Adrenal gland (tissue), 12 donors: ENCODE measurements around the gene RFX7. TPM values are rescaled to one million over a fixed set of nuclear protein-coding genes. Genes with fewer than 3 reads are reported as not detected.

Experiments
- DNase-seq, 7 donors: peaks; one replicate each; pipeline ENCODE4 v3.0.0-alpha.2; 2019 to 2020
- H3K27ac ChIP-seq, 5 donors: fragments of 200-600 bp; sonication (generic) in 4 of 5; 1 replicate in 3 of 5; 2 replicates in 2 of 5; pipeline versions ENCODE4 v1.5.1 to v1.8.0; 2016 to 2020; ENCODE audit warnings: mild to moderate bottlenecking in 1 of 5
- H3K27me3 ChIP-seq: fragments of 200-600 bp; 2 replicates; pipeline ENCODE4 v1.8.0; 2021
- H3K36me3 ChIP-seq, 2 donors: fragments of 200-600 bp; replicated peaks in 1 of 2; 1 replicate in 1 of 2; 2 replicates in 1 of 2; pipeline versions ENCODE4 v1.5.1 to v1.8.0; 2018 to 2022
- H3K4me1 ChIP-seq, 2 donors: fragments of 200-600 bp; replicated peaks in 1 of 2; 1 replicate in 1 of 2; 2 replicates in 1 of 2; pipeline versions ENCODE4 v1.5.1 to v1.8.0; 2018 to 2021
- H3K4me3 ChIP-seq, 4 donors: fragments of 200-600 bp; sonication (generic) in 3 of 4; one replicate each; pipeline ENCODE4 v1.5.1; 2016 to 2018
- H3K9me3 ChIP-seq, 3 donors: fragments of 200-600 bp; sonication (generic) in 1 of 3; replicated peaks in 1 of 3; 1 replicate in 2 of 3; 2 replicates in 1 of 3; pipeline versions ENCODE4 v1.5.1 to v1.8.0; 2016 to 2021
- POLR2A ChIP-seq, 2 donors: fragments of 450-650 bp; IDR thresholded peaks; one replicate each; pipeline ENCODE4 v1.6.1; 2017; ENCODE audit warnings: antibody characterized with exemption in 2 of 2, mild to moderate bottlenecking in 2 of 2, moderate library complexity in 1 of 2
- WGBS, 4 donors: extraction: QIAGEN DNeasy Blood & Tissue Kit in 2 of 4; methylation state at CpG; one replicate each; pipeline versions ENCODE4 v1.1.5 to v1.1.7; 2013 to 2017; 5-methylcytosine and 5-hydroxymethylcytosine counted together
- intact Hi-C, 2 donors: fragments of 100-400 bp; cut with DNase I; formaldehyde crosslinking; loops; one replicate each; pipeline versions ENCODE4 v1.14.1 to v1.15.0; 2022 to 2023
- polyA plus RNA-seq, 3 donors: library from polyadenylated mRNA; stranded (reverse); fragments of 200-250 nt in 2 of 3; fragments of 350-450 nt in 1 of 3; fragmentation: Illumina TruSeq in 1 of 3; extraction: RNeasy Lipid Tissue Mini Kit (QIAGEN cat#74804) in 1 of 3; gene quantifications; one replicate each; pipeline ENCODE4 v1.2.3, GENCODE V29; 2013 to 2014
- total RNA-seq, 9 donors: library from RNA; depleted of rRNA in 4 of 9; stranded (reverse); fragments of >200 nt in 4 of 9; fragments of 120-200 nt in 1 of 9; fragmentation: NEBNext Ultra II Directional in 1 of 9; extraction: Animal tissue kit (Norgen Biotek cat#: 25700) in 1 of 9; gene quantifications; one replicate each; pipeline versions ENCODE4 v1.1.0 to v1.2.4, GENCODE V29; 2013 to 2023
- TF ChIP-seq, protein P1 (sequence below), 6 experiments: fragments of 450-650 bp in 4 of 6; fragments of 200-600 bp in 2 of 6; sonication (generic) in 1 of 6; IDR thresholded peaks; 1 replicate in 5 of 6; 2 replicates in 1 of 6; pipeline versions ENCODE4 v1.5.1 to v1.8.0; 2016 to 2021; ENCODE audit warnings: antibody characterized with exemption in 6 of 6, mild to moderate bottlenecking in 2 of 6, moderate library complexity in 1 of 6
- donor health status: healthy with polysubstance abuse.
- donor health status: Bipolar disorder and iron deficiency.
- donor health status: DM: yes; HTN: yes; CAD: no.
- donor health status: DM: no; HTN: no; CAD: no.
- donor health status: DM: no; HTN: no; CAD: no.
- donor health status: DM: yes; HTN: yes; CAD: no.

Gene RFX7
- total and polyA plus RNA-seq, 12 donors = 3.3 to 51.6 (median 15.9) TPM

DNA sequence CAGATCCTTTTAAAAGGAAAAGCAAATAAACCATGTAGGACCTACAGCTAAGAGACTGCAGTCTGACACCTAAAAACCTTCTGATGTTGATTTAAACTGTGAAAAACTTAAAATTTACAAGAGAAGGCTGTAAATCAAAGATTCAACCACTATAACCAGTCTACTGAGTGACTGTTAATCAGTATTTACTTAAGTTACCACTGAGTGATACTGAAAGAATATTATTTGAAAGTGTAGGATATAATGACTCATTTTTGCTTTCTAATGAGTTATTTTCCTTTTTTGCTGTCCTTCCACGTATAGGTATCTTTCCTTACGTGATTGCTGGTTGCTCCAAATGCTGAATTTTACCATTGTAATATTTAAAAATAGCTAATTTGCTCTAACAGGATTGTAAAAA lies 44.6 kb downstream of the RFX7 start:
- no peak for TF ChIP-seq POLR2A (IDR thresholded peaks at IDR 0.05)
- TF ChIP-seq, protein P1, sequence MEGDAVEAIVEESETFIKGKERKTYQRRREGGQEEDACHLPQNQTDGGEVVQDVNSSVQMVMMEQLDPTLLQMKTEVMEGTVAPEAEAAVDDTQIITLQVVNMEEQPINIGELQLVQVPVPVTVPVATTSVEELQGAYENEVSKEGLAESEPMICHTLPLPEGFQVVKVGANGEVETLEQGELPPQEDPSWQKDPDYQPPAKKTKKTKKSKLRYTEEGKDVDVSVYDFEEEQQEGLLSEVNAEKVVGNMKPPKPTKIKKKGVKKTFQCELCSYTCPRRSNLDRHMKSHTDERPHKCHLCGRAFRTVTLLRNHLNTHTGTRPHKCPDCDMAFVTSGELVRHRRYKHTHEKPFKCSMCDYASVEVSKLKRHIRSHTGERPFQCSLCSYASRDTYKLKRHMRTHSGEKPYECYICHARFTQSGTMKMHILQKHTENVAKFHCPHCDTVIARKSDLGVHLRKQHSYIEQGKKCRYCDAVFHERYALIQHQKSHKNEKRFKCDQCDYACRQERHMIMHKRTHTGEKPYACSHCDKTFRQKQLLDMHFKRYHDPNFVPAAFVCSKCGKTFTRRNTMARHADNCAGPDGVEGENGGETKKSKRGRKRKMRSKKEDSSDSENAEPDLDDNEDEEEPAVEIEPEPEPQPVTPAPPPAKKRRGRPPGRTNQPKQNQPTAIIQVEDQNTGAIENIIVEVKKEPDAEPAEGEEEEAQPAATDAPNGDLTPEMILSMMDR (IDR thresholded peaks at IDR 0.05) = no peak
- WGBS, 4 donors = 74 to 84% (median 79%) methylated on average over 2 of the region's 2 CpGs
- DNase-seq = no peak

DNA sequence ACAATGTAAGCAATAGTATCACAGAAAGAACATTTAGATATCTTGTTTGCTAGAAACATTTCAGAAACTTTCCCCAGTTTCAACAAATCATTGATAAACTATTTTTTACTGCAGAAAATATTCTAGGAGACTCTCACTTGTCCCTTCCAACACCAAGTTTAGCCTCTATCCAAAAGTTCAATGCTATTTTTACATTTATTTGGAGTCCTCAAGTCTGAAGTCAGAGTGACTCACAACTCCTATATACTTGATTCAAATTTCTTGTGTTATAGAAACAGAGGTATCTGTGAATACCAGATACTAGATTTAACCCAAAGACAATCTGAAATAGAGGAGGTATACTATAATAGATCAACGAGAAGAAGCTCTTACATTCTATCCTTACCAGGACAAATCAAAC lies 49.6 kb downstream of the RFX7 start:
- WGBS, 4 donors = 90 to 100% (median 97%) methylated on average over 1 of the region's 1 CpG
- H3K9me3 ChIP-seq = no peaks in the 10 kb centered on the region

More for the DNA sequence above, 44.6 kb downstream of the RFX7 start:
- H3K36me3 ChIP-seq = no peaks in the 10 kb centered on the region
- no peaks in the 10 kb centered on the region for H3K9me3 ChIP-seq
- peaks cover 0 to 12% of the 10 kb centered on the region in 2 donors for H3K4me1 ChIP-seq
- no peak overlapping the region for H3K27ac ChIP-seq
- intact Hi-C loops = no loop called here
- no peaks in the 10 kb centered on the region for H3K27me3 ChIP-seq
- H3K4me3 ChIP-seq = no peak overlapping the region

DNA sequence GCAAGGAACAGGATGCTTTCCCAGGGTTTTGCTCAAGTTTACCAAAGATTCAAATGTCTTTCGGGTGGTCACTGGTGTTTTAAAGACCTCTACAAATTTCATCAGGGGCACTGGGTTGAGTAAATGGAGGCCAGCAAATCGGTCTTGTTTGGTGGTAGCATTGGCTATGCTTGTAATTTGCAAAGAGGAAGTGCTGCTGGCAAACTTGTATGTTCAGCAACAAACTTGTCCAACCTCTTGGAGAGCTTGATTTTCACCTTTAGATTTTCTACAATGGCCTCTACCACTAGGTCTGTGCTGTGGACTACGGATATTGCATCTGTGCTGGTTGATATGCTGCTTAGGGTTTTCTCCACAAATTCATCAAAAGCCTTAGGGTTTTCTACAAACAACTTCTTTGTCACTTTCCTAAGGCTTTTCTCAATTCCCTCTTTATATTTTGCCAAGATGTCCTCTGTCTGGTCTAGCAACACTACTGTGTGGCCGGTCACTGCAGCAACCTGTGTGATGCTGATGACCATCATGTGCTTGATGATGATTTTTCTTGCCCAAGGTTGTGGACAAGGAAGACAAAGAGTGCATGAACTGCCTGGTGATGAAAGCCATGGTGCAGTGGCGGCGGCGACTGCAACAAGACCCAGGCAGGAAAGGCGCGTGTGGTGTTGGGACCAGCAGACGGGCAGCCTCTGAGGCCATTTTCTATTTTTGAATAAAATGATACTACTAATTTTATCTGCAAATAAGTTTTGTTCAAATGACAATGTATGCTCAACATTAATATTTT lies 50.8 kb downstream of the RFX7 start:
- H3K27ac ChIP-seq = no peak overlapping the region
- peaks cover 0 to 14% of the 10 kb centered on the region in 2 donors for H3K4me1 ChIP-seq
- no peak overlapping the region for H3K4me3 ChIP-seq
- no peak for DNase-seq
- no peak for TF ChIP-seq POLR2A (IDR thresholded peaks at IDR 0.05)
- TF ChIP-seq, protein P1 (IDR thresholded peaks at IDR 0.05) = no peak
- WGBS, 4 donors = 92 to 98% (median 97%) methylated on average over 10 of the region's 10 CpGs
- intact Hi-C loops = no loop called here
- no peaks in the 10 kb centered on the region for H3K27me3 ChIP-seq
- no peaks in the 10 kb centered on the region for H3K9me3 ChIP-seq
- H3K36me3 ChIP-seq = no peaks in the 10 kb centered on the region

More for the DNA sequence above, 49.6 kb downstream of the RFX7 start:
- H3K4me3 ChIP-seq = no peak overlapping the region
- TF ChIP-seq, protein P1 (IDR thresholded peaks at IDR 0.05) = no peak
- TF ChIP-seq POLR2A (IDR thresholded peaks at IDR 0.05) = no peak
- H3K27me3 ChIP-seq = no peaks in the 10 kb centered on the region
- H3K27ac ChIP-seq = no peak overlapping the region
- H3K4me1 ChIP-seq = peaks cover 0 to 8% of the 10 kb centered on the region in 2 donors
- no peaks in the 10 kb centered on the region for H3K36me3 ChIP-seq
- intact Hi-C loops = no loop called here
- DNase-seq = no peak

DNA sequence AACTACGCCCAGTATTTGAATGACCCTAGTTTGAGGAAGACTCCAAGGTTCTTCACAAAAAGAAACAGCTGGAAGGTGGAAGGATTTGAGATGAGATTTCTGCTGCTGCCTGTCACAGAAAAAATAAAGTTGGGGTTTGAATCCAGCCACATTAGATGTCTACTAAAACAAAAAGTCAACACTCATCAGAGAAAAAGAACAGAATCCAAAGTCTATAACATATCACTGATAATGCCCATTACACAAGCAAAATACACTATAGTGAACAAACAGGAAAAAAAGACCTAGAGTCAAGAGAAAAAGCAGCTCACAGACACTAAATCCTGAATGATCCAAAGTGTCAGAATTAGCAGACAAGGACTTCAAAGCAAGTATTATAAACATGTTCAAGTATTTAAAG lies 56.0 kb downstream of the RFX7 start:
- Histone ChIP-seq H3K27me3 (no peaks in the 10 kb centered on the region), H3K4me1 (peaks cover 0 to 20% of the 10 kb centered on the region in 2 donors), H3K36me3 (no peaks in the 10 kb centered on the region), H3K4me3 (no peak overlapping the region), H3K27ac (no peak overlapping the region), H3K9me3 (no peaks in the 10 kb centered on the region)
- 84 to 94% (median 91%) methylated on average over 1 of the region's 1 CpG for WGBS, 4 donors
- DNase-seq = no peak
- no peak for TF ChIP-seq POLR2A (IDR thresholded peaks at IDR 0.05)
- TF ChIP-seq, protein P1 (IDR thresholded peaks at IDR 0.05) = no peak
- intact Hi-C loops = no loop called here
